NB4 (cell line): ENCODE results near the gene PAGE4.

ENCODE experiments used
- DNase-seq: peaks from one replicate; pipeline ENCODE4 v3.0.0; 2010; ENCODE audit warnings: low read depth
- H3K4me3 ChIP-seq: one replicate; pipeline ENCODE4 v1.5.1; 2011; ENCODE audit warnings: mild to moderate bottlenecking, low read depth, low read length, moderate library complexity
- CTCF ChIP-seq: IDR thresholded peaks from one replicate; pipeline ENCODE4 v1.5.1; 2012; ENCODE audit warnings: low read depth, low read length
- MYC ChIP-seq: IDR thresholded peaks from 2 replicates; pipeline ENCODE4 v1.6.1; 2011; ENCODE audit warnings: low read depth, low read length
- POLR2A ChIP-seq: IDR thresholded peaks from 2 replicates; pipeline ENCODE4 v1.6.1; 2011; ENCODE audit warnings: mild to moderate bottlenecking; ENCODE audit not compliant: insufficient read length; ENCODE audit errors: extremely low read depth
- TF ChIP-seq, protein P1 (sequence below): IDR thresholded peaks from 2 replicates; pipeline ENCODE4 v1.6.1; 2011; ENCODE audit warnings: low read depth, low read length

Gene PAGE4, protein sequence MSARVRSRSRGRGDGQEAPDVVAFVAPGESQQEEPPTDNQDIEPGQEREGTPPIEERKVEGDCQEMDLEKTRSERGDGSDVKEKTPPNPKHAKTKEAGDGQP

DNA sequence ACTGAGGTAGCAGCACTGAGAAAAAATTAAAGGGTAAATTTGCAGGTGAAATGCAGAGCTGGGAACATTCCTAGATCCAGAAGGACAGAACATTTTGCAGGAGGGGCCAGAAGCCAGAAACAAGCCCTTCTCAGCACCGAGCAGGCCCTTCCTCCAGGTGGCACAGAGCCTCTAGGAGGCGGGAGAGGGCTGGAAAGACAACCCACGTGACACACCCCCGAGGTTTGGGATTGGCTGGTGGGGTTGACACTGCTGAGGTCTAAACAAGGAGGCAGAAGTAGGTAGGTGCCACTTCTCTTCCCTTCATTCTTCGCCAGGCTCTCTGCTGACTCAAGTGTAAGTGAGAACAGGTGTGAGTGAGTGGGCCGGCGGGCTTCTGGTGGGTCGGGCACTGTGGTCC, at the start of gene PAGE4:
Gene PAGE4 (plus strand): TSS at position 288 of the 400 bp plus-strand sequence. CDS start 1,126 bp downstream, outside the sequence.
- H3K4me3 ChIP-seq, result no peak within 1 kb of the TSS
- no peak for TF ChIP-seq CTCF
- no peak for TF ChIP-seq POLR2A
- DNase-seq, result peak; percentile 2

DNA sequence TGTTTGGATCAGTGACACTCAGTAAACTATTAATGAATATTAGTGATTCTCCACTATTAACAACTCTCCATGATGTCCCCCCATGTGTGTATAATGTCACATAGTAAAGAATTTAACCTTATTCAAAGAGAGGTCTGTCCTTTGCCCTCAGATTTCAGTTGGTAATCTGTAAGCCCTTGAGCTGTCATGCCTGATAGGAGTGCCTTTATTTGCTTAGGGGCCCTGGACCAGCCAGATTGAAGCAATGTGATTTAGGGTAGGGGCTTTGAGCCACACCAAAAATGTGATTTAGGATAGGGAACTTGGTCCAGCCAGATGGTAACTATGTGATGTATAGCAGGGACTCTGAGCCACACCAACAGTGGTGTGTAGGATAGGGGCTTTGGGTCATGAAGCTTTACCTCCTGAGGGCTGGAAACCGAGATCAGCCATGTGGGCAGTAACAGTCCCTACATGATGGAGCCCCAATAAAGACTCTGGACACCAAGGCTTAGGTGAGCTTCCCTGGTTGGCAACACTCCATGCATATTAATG, 44.3 kb upstream of the PAGE4 start:
- H3K4me3 ChIP-seq, result no peak overlapping the region
- TF ChIP-seq POLR2A (no peak), MYC (no peak), CTCF (no peak)
- TF ChIP-seq, protein P1, sequence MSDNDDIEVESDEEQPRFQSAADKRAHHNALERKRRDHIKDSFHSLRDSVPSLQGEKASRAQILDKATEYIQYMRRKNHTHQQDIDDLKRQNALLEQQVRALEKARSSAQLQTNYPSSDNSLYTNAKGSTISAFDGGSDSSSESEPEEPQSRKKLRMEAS, result no peak
- no peak for DNase-seq

GRCh38 chrX:49792376-49792775, 36.7 kb upstream of the PAGE4 start:
- no peak overlapping the region for H3K4me3 ChIP-seq
- no peak for DNase-seq
- TF ChIP-seq, protein P1, result no peak
- no peak for TF ChIP-seq POLR2A
- TF ChIP-seq CTCF, result no peak
- no peak for TF ChIP-seq MYC

DNA sequence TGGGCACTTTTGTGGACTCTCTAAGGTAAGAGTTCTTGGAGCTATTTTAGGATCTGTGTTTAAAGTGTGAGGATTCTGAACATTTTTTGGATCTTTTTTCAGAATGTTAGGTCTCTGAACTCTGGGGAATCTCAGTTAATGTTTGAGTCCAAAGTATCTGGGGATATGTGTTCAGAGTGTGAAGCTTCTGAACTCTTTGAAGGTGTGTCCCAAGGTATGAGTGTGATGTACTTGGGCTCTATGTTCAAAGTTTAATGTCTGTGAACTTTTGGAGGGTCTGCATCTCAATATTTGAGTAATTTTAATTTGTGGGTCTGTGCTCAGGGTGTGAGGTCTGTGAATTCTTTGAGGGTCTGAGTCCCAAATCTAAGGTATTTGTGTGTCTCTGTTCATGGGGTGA, 35.4 kb upstream of the PAGE4 start:
- no peak for DNase-seq
- TF ChIP-seq, protein P1, result no peak
- TF ChIP-seq MYC (no peak), CTCF (no peak), POLR2A (no peak)

DNA sequence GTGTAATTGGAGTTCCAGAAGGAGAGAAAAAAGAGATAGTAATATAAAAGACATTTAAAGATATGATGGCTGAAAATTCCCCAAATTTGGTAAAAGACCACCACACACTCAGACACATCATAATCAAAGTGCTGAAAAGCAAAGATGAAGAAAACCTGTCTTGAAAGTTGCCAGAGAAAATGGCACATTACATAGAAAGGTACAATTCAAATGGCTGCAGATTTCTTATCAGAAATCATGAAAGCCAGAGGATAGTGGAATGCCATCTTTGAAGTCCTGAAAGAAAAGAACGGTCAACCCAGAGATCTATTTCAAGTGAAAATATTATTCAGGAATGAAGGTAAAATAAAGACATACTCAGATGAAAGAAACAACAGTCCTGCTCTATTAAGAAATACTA, 29.3 kb upstream of the PAGE4 start:
- no peak overlapping the region for H3K4me3 ChIP-seq
- DNase-seq, result no peak
- TF ChIP-seq MYC, result no peak
- no peak for TF ChIP-seq CTCF
- TF ChIP-seq POLR2A, result no peak

More for the DNA sequence above, 35.4 kb upstream of the PAGE4 start:
- no peak overlapping the region for H3K4me3 ChIP-seq
